ENCODE measurements around the gene RNF151.

The RNF151 gene

DNA sequence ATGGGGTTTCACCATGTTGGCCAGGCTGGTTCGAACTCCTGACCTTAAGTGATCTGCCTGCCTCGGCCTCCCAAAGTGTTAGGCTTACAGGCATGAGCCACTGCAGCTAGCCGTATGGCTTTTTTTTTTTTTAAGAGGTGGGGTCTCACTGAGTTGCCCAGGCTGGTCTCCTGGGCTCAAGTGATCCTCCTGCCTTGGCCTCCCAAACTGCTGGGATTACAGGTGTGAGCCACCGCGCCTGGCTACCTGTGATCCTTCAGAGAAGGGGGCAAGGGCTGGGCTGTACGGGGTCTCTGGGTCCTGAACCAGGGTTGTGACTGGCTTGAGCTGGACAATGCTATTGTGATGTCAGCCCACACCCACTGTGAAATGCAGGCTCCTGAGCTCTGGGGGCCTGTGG is at the start of gene RNF151:
Gene RNF151, plus strand, starts transcription at position 397 of the 400 bp plus-strand sequence. CDS start 26 bp downstream, outside the sequence.
- H3K9ac ChIP-seq (ENCODE audit: low read length) = peak within 1 kb of the TSS; percentile 92
- peak within 1 kb of the TSS; percentile 68 for H3K27ac ChIP-seq (ENCODE audit: low read length)
- no peaks in the 10 kb centered on the region for H3K9me3 ChIP-seq (ENCODE audit: insufficient read depth, low read length)
- H3K79me2 ChIP-seq (ENCODE audit: low read length) = peaks cover 66% of the 10 kb centered on the region
- TF ChIP-seq, protein P1, sequence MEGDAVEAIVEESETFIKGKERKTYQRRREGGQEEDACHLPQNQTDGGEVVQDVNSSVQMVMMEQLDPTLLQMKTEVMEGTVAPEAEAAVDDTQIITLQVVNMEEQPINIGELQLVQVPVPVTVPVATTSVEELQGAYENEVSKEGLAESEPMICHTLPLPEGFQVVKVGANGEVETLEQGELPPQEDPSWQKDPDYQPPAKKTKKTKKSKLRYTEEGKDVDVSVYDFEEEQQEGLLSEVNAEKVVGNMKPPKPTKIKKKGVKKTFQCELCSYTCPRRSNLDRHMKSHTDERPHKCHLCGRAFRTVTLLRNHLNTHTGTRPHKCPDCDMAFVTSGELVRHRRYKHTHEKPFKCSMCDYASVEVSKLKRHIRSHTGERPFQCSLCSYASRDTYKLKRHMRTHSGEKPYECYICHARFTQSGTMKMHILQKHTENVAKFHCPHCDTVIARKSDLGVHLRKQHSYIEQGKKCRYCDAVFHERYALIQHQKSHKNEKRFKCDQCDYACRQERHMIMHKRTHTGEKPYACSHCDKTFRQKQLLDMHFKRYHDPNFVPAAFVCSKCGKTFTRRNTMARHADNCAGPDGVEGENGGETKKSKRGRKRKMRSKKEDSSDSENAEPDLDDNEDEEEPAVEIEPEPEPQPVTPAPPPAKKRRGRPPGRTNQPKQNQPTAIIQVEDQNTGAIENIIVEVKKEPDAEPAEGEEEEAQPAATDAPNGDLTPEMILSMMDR (IDR thresholded peaks at IDR 0.05; ENCODE audit: low read depth, low read length) = no peak
- no peak for TF ChIP-seq EZH2phosphoT487 (IDR thresholded peaks at IDR 0.05; ENCODE audit: low read depth)
- H3K4me1 ChIP-seq (ENCODE audit: low read length) = peaks cover 31% of the 10 kb centered on the region
- peaks cover 27% of the 10 kb centered on the region for H3K36me3 ChIP-seq (replicated peaks; ENCODE audit: low read depth, low read length)
- H2AFZ ChIP-seq (ENCODE audit: low read depth, low read length) = no peak within 1 kb of the TSS
- no peaks in the 10 kb centered on the region for H3K27me3 ChIP-seq (ENCODE audit: low read depth, low read length)
- peak within 1 kb of the TSS; percentile 100 for H3K4me3 ChIP-seq (ENCODE audit: low read length)
- peak within 1 kb of the TSS; percentile 96 for H3K4me2 ChIP-seq (ENCODE audit: low read length)
- peaks cover 26% of the 10 kb centered on the region for H4K20me1 ChIP-seq (ENCODE audit: insufficient read depth, low read length)

DNA sequence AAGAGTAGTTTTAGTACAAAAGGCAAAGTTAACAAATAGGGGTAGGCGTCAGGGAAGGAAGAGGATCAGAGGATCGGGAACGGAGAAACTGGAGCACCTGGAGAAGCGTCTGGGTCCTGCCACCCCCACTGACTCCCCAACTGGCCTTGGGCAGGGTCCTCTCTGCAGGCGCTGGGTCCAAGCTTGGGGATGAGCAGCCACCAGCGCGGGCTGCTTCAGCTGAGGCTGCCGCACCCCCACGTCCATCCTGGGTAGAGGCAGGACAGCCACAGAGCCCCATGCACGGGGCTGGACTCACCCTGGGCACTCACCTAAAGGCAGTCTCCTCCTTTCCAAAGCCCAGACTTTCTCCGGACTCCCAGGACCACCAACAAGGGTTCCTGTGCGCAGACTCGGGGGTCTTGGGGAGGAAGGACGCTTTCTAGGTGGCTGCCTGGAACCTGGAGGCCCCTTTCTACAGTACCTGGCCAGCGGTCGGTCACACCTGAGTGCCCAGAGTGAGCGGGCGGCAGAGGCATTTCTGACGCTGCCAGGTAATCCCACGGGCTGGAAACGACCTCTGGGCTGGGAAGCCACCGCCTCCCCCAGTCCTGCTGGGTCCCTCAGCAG is 49.5 kb upstream of the RNF151 start:
- Histone ChIP-seq H3K4me2 (ENCODE audit: low read length) (no peak overlapping the region), H3K4me1 (ENCODE audit: low read length) (no peaks in the 10 kb centered on the region), H3K9me3 (ENCODE audit: insufficient read depth, low read length) (no peaks in the 10 kb centered on the region), H3K36me3 (replicated peaks; ENCODE audit: low read depth, low read length) (no peaks in the 10 kb centered on the region), H3K27ac (ENCODE audit: low read length) (no peak overlapping the region), H3K79me2 (ENCODE audit: low read length) (no peaks in the 10 kb centered on the region), H3K27me3 (ENCODE audit: low read depth, low read length) (0 out of 2 replicates have a peak, but pooled peaks cover 2% of the 10 kb centered on the region), H3K9ac (ENCODE audit: low read length) (no peak overlapping the region), H4K20me1 (ENCODE audit: insufficient read depth, low read length) (no peaks in the 10 kb centered on the region), H2AFZ (ENCODE audit: low read depth, low read length) (no peak overlapping the region), H3K4me3 (ENCODE audit: low read length) (no peak overlapping the region)
- TF ChIP-seq, protein P1 (IDR thresholded peaks at IDR 0.05; ENCODE audit: low read depth, low read length) = no peak
- TF ChIP-seq EZH2phosphoT487 (IDR thresholded peaks at IDR 0.05; ENCODE audit: low read depth) = no peak

- no peak overlapping the region for H3K4me2 ChIP-seq (ENCODE audit: low read length)
- no peak for TF ChIP-seq EZH2phosphoT487 (IDR thresholded peaks at IDR 0.05; ENCODE audit: low read depth)
- TF ChIP-seq, protein P1 (IDR thresholded peaks at IDR 0.05; ENCODE audit: low read depth, low read length) = no peak
- no peak overlapping the region for H3K4me3 ChIP-seq (ENCODE audit: low read length)
- H3K27me3 ChIP-seq (ENCODE audit: low read depth, low read length) = peaks cover 4% of the 10 kb centered on the region; the same call in 1 of the 2 replicates
- no peak overlapping the region for H3K27ac ChIP-seq (ENCODE audit: low read length)
- H3K36me3 ChIP-seq (replicated peaks; ENCODE audit: low read depth, low read length) = no peaks in the 10 kb centered on the region
- no peaks in the 10 kb centered on the region for H3K79me2 ChIP-seq (ENCODE audit: low read length)
- H3K9ac ChIP-seq (ENCODE audit: low read length) = no peak overlapping the region
- H3K4me1 ChIP-seq (ENCODE audit: low read length) = no peaks in the 10 kb centered on the region
- H2AFZ ChIP-seq (ENCODE audit: low read depth, low read length) = no peak overlapping the region
- no peaks in the 10 kb centered on the region for H3K9me3 ChIP-seq (ENCODE audit: insufficient read depth, low read length)
- H4K20me1 ChIP-seq (ENCODE audit: insufficient read depth, low read length) = no peaks in the 10 kb centered on the region
Measured at GRCh38 chr16:1917665-1918350, 48.8 kb upstream of the RNF151 start.

All from OCI-LY3 (cell line).